Stimulated activated naive CD8-positive, alpha-beta T cell treated with anti-CD3 and anti-CD28 coated beads, Interleukin-15, amount 100 ng/mL, for 72 hours (primary cell): ENCODE results near the gene B4GALT3.

ENCODE experiments used
- ATAC-seq: fragments of 150-1000 bp; cut with Tn5 transposase; 2 replicates; pipeline ENCODE4 v1.10.0; 2021; ENCODE audit warnings: mild to moderate bottlenecking, moderate library complexity
- DNase-seq, 2 donors: peaks; one replicate each; pipeline ENCODE4 v3.0.0; 2021 to 2022
- H3K27ac Mint-ChIP-seq, 2 donors: one replicate each; pipeline ENCODE4 v1.8.0; 2022; ENCODE audit warnings: mild to moderate bottlenecking in 2 of 2, mixed read lengths in 2 of 2, moderate library complexity in 2 of 2
- H3K27me3 Mint-ChIP-seq: one replicate; pipeline ENCODE4 v1.8.0; 2022; ENCODE audit warnings: mixed read lengths
- H3K4me1 Mint-ChIP-seq: one replicate; pipeline ENCODE4 v1.8.0; 2022; ENCODE audit warnings: mild to moderate bottlenecking, mixed read lengths
- H3K4me3 Mint-ChIP-seq, 2 donors: one replicate each; pipeline ENCODE4 v1.8.0; 2022; ENCODE audit warnings: mild to moderate bottlenecking in 2 of 2, mixed read lengths in 2 of 2, moderate library complexity in 1 of 2
- H3K9me3 Mint-ChIP-seq, 2 donors: one replicate each; pipeline ENCODE4 v1.8.0; 2022; ENCODE audit warnings: mixed read lengths in 2 of 2

The B4GALT3 gene

GRCh38 chr1:161180639-161181038, 3.3 kb upstream of the B4GALT3 start:
- peak overlapping the region in 1 of 2 donors; percentile 43 for H3K27ac Mint-ChIP-seq
- H3K27me3 Mint-ChIP-seq: no peaks in the 10 kb centered on the region
- H3K9me3 Mint-ChIP-seq: no peaks in the 10 kb centered on the region
- no peak overlapping the region for H3K4me3 Mint-ChIP-seq
- peaks cover 83% of the 10 kb centered on the region for H3K4me1 Mint-ChIP-seq
- DNase-seq (no peak), ATAC-seq (no peak)

- Mint-ChIP-seq H3K27ac (no peak overlapping the region), H3K9me3 (no peaks in the 10 kb centered on the region), H3K4me1 (peaks cover 83% of the 10 kb centered on the region), H3K4me3 (no peak overlapping the region), H3K27me3 (no peaks in the 10 kb centered on the region)
- no peak for DNase-seq
- ATAC-seq: no peak
These were observed 2.4 kb upstream of the B4GALT3 start for GRCh38 chr1:161179698-161180097.

- DNase-seq (no peak), ATAC-seq (no peak)
- Mint-ChIP-seq H3K4me1 (peaks cover 83% of the 10 kb centered on the region), H3K27me3 (no peaks in the 10 kb centered on the region), H3K9me3 (no peaks in the 10 kb centered on the region), H3K27ac (peak overlapping the region; percentile 99), H3K4me3 (peak overlapping the region; percentile 89 to 94)
These were observed 583 bp upstream of the B4GALT3 start for GRCh38 chr1:161177936-161178244.

GRCh38 chr1:161176468-161177111, 717 bp downstream of the B4GALT3 start:
- Mint-ChIP-seq H3K27me3 (no peaks in the 10 kb centered on the region), H3K4me1 (peaks cover 83% of the 10 kb centered on the region), H3K27ac (peak overlapping the region; percentile 99), H3K9me3 (no peaks in the 10 kb centered on the region), H3K4me3 (peak overlapping the region; percentile 89 to 94)
- DNase-seq: no peak
- no peak for ATAC-seq

GRCh38 chr1:161175771-161176453, 1.4 kb downstream of the B4GALT3 start:
- DNase-seq (no peak), ATAC-seq (no peak)
- Mint-ChIP-seq H3K4me1 (peaks cover 84% of the 10 kb centered on the region), H3K4me3 (peak overlapping the region; percentile 89 to 94), H3K9me3 (no peaks in the 10 kb centered on the region), H3K27ac (peak overlapping the region; percentile 85 to 99), H3K27me3 (no peaks in the 10 kb centered on the region)

GRCh38 chr1:161174911-161175310, 2.4 kb downstream of the B4GALT3 start:
- Mint-ChIP-seq H3K4me1 (peaks cover 75% of the 10 kb centered on the region), H3K4me3 (peak overlapping the region in 1 of 2 donors; percentile 53)
- no peak for ATAC-seq

GRCh38 chr1:161173711-161174110, 3.6 kb downstream of the B4GALT3 start:
- H3K4me1 Mint-ChIP-seq: peaks cover 74% of the 10 kb centered on the region
- DNase-seq (no peak), ATAC-seq (no peak)
- H3K4me3 Mint-ChIP-seq: no peak overlapping the region
- no peaks in the 10 kb centered on the region for H3K27me3 Mint-ChIP-seq
- H3K27ac Mint-ChIP-seq: peak overlapping the region in 1 of 2 donors; percentile 71
- no peaks in the 10 kb centered on the region for H3K9me3 Mint-ChIP-seq

More at GRCh38 chr1:161174911-161175310, 2.4 kb downstream of the B4GALT3 start:
- no peak for DNase-seq
- no peaks in the 10 kb centered on the region for H3K27me3 Mint-ChIP-seq
- H3K27ac Mint-ChIP-seq: no peak overlapping the region
- no peaks in the 10 kb centered on the region for H3K9me3 Mint-ChIP-seq

GRCh38 chr1:161172776-161173376, 4.4 kb downstream of the B4GALT3 start:
- Mint-ChIP-seq H3K4me1 (peaks cover 73% of the 10 kb centered on the region), H3K27me3 (no peaks in the 10 kb centered on the region), H3K27ac (peak overlapping the region; percentile 60 to 72), H3K9me3 (no peaks in the 10 kb centered on the region), H3K4me3 (no peak overlapping the region)
- DNase-seq (no peak), ATAC-seq (no peak)

- H3K4me1 Mint-ChIP-seq: peaks cover 73% of the 10 kb centered on the region
These were observed 5.0 kb downstream of the B4GALT3 start for GRCh38 chr1:161172349-161172748.

GRCh38 chr1:161171696-161172095, 5.6 kb downstream of the B4GALT3 start:
- Mint-ChIP-seq H3K4me1 (peaks cover 80% of the 10 kb centered on the region), H3K4me3 (no peak overlapping the region), H3K27ac (no peak overlapping the region), H3K9me3 (no peaks in the 10 kb centered on the region), H3K27me3 (no peaks in the 10 kb centered on the region)
- DNase-seq (no peak), ATAC-seq (no peak)

More at GRCh38 chr1:161172349-161172748, 5.0 kb downstream of the B4GALT3 start:
- Mint-ChIP-seq H3K27ac (peak overlapping the region; percentile 60 to 72), H3K4me3 (no peak overlapping the region), H3K9me3 (no peaks in the 10 kb centered on the region), H3K27me3 (no peaks in the 10 kb centered on the region)
- no peak for DNase-seq
- no peak for ATAC-seq

GRCh38 chr1:161171191-161171590, 6.1 kb downstream of the B4GALT3 start:
- Mint-ChIP-seq H3K9me3 (no peaks in the 10 kb centered on the region), H3K27ac (peak overlapping the region; percentile 9 to 93), H3K27me3 (no peaks in the 10 kb centered on the region), H3K4me3 (no peak overlapping the region), H3K4me1 (peaks cover 75% of the 10 kb centered on the region)
- ATAC-seq: no peak
- no peak for DNase-seq

- Mint-ChIP-seq H3K27me3 (no peaks in the 10 kb centered on the region), H3K4me3 (no peak overlapping the region), H3K27ac (no peak overlapping the region), H3K9me3 (no peaks in the 10 kb centered on the region), H3K4me1 (peaks cover 73% of the 10 kb centered on the region)
- ATAC-seq (no peak), DNase-seq (no peak)
These were observed 8.4 kb downstream of the B4GALT3 start for GRCh38 chr1:161168906-161169305.

GRCh38 chr1:161166669-161167548, 10.4 kb downstream of the B4GALT3 start:
- Mint-ChIP-seq H3K27me3 (no peaks in the 10 kb centered on the region), H3K4me1 (peaks cover 73% of the 10 kb centered on the region), H3K4me3 (peak overlapping the region; percentile 86 to 96), H3K9me3 (no peaks in the 10 kb centered on the region), H3K27ac (peak overlapping the region; percentile 97 to 100)
- ATAC-seq: no peak
- no peak for DNase-seq

- Mint-ChIP-seq H3K4me1 (peaks cover 73% of the 10 kb centered on the region), H3K4me3 (peak within 1 kb of the TSS; percentile 86 to 96), H3K27me3 (no peaks in the 10 kb centered on the region), H3K27ac (peak within 1 kb of the TSS; percentile 97 to 100), H3K9me3 (no peaks in the 10 kb centered on the region)
- DNase-seq: peak; percentile 91 to 97
- ATAC-seq: peak; percentile 96
These were observed 11.3 kb downstream of the B4GALT3 start, which contains the start of gene PPOX for GRCh38 chr1:161165742-161166668. Gene PPOX (plus strand): TSS chr1:161166426. CDS start chr1:161166848, 422 bp downstream.
